Stimulated activated CD4-positive, alpha-beta T cell treated with anti-CD3 and anti-CD28 coated beads, Interleukin-2, amount 100 ng/mL, for 48 hours (primary cell): ENCODE data around the gene IL4I1.
"Not testable (repeated sequence)": the region's sequence is repeated elsewhere in the genome, so short reads cannot be mapped to it uniquely, and the experiment has no call there.

Experiments
- DNase-seq, 2 donors: peaks; one replicate each; pipeline ENCODE4 v3.0.0-alpha.2; 2020

The IL4I1 gene, protein sequence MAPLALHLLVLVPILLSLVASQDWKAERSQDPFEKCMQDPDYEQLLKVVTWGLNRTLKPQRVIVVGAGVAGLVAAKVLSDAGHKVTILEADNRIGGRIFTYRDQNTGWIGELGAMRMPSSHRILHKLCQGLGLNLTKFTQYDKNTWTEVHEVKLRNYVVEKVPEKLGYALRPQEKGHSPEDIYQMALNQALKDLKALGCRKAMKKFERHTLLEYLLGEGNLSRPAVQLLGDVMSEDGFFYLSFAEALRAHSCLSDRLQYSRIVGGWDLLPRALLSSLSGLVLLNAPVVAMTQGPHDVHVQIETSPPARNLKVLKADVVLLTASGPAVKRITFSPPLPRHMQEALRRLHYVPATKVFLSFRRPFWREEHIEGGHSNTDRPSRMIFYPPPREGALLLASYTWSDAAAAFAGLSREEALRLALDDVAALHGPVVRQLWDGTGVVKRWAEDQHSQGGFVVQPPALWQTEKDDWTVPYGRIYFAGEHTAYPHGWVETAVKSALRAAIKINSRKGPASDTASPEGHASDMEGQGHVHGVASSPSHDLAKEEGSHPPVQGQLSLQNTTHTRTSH

DNA sequence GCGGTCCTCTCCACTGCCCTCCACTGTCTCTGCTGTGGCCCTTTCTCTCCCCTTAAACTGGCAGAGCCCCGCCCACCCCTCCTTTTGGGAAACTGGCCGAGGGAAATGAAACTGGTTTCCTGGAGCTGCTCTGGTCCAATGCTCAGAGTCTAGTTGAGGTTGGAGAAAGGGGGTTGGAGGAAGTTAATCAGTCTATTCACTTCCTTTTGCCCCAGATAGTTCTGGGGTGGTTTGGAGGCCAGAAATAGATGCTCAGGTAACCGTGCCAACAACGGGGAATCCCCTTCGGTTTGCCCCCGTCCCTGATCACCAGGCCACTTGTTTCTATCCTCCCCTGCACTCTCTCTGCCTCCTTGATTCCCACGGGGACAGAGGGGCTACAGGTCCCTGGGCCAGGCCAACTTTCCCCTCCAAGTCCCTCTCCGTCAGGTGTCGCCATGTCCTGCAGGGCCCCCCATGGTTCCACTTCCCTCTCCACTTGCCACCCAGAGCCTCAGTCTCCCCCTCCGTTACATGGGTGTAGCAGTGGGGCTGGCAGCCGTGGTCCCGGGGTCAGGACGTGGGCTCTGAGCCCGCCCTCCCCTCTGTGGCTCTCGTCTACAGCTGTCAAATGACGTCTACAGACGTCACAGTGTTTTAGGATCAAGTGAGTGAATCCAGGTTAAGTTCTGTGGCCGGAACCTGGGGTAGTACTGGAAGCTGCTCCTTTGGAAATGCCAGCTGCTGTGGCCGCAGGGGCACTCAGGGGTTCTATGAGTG is at the start of gene IL4I1:
Gene IL4I1, minus strand, starts transcription at position 25 of the 759 bp plus-strand sequence. CDS start 727 bp downstream, outside the sequence.
- DNase-seq: peak; percentile 37 to 46

DNA sequence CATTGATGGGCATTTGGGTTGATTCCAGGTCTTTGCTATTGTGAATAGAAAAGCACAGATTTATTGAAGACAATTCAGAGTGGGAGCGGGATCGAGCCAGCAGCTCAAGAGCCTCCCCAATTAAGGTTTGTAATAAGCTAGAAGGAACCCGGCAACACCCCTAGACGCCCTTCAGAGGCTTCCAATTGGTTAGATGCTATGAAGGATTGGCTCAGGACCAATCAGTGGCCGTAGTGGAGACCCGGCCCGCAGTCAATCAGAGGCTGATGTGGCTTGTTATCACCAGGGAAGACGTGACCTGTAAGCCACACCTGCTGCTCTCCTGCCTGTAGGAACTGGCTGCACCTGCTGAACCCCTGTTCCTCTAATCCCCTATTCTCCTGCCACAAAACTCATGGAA is 49.7 kb upstream of the IL4I1 start:
- no peak for DNase-seq

DNA sequence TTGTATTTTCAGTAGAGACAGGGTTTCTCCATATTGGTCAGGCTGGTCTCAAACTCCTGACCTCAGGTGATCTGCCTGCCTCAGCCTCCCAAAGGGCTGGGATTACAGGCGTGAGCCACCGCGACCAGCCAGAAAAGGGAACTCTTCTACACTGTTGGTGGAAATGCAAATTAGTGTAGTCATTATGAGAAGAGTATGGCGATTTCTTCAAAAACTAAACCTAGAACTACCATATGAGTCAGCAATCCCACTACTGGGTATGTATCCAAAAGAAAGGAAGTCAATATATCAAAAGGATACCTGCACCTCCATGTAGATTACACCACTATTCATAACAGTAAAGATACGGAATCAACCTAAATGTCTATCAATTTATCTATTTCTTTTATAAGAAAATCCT is 47.9 kb upstream of the IL4I1 start:
- not testable (repeated sequence) for DNase-seq

DNA sequence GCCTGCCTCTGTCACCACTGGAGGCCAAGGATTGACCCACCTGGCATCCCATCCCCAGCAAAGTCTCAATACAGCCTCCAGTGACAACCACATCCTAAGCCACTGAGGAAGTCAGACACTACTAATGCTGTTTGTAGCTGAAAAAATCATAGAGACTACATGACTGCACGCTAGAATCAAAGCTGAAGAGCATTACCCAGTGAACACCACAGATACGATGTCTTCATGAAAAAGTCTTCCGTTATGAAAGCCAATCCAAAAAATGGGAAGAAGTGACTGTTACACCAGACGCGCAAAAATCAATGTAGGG is 43.8 kb upstream of the IL4I1 start:
- DNase-seq: no peak

DNA sequence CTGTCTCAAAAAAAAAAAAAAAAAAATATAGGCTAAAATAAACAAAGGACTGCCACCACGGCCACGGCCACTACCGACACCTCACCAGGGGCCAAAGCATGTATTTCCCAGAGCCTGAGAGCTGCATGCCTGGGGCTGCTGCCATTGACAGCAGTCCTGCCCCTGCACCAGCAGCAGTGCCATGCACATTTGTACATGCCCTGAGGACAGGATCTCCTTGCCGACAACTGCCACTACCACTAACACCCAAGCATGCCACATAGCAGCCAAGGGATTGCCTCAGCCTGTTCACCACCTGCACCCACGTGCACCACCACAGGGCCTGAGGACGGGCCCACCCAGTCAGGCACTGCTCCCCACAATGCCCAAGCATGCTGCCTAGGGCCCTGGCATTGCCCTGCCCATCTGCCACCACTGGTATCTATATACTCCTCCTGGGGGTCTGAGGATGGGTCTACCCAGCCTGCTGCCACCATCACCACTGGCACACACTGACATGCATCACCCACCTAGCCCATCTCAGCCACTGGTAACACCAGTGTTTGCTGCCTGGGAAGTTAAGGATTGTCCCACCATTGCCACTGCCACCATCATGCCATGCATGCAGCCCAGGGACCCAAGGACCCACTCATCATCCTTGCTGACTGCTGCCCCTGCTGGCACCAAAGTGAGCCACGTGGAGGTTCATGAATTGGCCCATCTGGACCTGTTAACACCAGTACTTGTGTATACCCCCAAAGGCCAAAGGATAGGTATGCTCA is 43.2 kb upstream of the IL4I1 start:
- no peak for DNase-seq

DNA sequence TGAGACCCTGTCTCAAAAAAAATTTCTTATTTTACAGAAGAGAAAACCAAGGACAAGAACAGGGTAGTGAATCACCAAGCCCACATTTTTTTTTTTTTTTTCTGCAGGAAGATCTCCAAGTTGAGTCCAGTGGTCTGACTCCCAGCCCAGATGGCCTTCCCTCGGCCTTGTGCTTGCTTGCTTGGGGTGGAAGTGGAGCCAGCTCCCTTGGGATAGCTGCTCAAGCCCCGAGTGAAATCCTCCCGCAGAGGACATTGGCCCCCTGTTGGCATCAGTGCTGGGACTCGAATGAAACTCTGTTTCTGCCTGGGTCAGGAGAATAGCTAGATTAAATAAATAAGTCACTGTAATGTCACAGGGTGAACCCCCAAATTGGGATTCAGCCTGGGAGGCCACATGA is 42.0 kb upstream of the IL4I1 start:
- DNase-seq: no peak

DNA sequence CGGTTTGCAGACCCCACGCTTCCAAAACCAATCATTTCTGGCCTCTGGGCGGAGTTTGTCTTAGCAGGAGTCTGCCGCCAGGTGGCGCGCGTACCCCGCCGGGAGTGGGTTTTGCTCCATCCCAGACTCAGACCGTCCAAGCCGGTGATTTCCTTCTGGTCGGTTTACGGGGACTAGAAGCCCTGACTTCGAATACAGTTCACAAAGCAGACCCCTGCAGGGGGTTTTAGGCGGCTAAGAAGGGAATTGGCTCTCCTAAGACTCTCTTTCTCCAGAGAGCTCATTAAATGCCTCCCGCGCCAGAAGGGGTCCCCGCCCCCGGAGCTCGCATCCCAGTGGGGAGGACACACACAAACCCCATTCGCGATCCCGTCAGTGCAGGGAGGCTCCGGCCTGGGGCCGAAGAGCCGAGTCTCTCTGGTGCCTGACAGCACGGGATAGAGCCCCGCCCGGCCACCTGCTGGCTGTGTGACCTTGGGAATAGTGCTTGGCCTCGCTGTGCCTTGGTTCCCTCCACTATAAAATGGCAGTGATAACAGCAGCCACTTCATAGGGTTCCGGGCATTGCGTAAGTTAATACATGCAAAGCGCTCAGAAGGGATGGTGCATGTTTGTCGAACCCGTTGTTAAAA is 41.2 kb upstream of the IL4I1 start:
- DNase-seq: peak; percentile 87 to 89

DNA sequence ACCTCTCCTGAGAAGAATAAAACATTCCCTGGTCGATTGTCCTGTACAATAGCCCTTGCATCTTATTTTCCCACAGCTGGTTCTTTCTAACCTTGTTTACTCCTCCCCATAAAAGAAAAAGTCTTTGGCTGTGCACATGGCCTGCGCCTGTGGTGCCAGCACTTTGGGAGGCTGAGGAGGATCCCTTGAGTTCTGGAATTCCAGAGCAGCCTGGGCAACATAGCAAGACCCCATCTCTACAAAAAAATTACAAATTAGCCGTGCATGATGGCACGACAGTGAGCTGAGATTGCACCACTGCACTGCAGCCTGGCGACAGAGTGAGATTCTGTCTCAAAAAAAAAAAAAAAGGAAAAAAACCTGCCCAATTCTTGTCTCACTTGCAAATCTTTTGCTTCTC is 39.9 kb upstream of the IL4I1 start:
- DNase-seq: no peak

DNA sequence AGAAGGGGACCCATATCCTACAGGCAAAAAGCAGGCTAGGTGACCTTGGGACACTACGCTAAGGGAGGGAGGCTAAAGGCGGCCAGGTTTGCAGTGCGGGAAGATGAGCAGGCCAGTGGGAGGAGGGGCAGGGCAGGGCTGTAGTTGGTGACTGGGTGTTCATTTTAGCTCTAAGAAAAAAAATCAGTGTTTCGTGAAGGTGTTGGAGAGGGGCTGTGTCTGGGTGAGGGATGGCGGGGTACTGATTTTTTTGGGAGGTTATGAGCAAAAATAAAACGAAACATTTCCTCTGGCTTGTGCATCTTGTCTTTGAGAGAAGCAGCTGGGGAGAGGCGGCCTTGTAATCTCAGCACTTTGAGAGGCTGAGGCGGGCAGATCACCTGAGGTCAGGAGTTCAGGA is 37.0 kb upstream of the IL4I1 start:
- no peak for DNase-seq

DNA sequence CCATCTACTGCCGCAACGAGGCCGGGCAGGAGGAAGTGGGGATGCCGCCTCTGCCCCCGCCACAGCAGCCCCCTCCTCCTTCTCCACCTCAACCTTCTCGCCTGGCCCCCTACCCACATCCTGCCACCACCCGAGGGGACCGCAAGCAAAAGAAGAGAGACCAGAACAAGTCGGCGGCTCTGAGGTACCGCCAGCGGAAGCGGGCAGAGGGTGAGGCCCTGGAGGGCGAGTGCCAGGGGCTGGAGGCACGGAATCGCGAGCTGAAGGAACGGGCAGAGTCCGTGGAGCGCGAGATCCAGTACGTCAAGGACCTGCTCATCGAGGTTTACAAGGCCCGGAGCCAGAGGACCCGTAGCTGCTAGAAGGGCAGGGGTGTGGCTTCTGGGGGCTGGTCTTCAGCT is 36.0 kb upstream of the IL4I1 start:
- DNase-seq: no peak

DNA sequence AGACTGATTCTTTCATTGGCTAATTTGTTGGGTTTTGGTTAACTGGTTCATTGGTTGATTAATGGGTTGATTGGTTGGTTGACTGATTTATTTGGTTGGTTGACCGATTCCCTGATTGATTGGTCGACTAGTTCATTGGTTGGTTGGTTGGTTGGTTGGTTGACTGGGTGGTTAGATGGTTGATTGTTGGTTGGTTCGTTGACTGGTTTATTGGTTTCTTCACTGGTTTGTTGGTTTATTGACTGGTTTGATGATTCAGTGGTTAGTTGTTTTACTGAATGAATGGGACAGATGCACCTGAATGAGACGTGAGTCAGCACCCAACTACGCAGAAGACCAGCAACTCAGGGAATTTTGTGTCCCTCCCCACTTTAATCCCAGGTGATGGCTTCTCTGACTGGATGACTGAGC is 35.4 kb upstream of the IL4I1 start:
- no peak for DNase-seq

DNA sequence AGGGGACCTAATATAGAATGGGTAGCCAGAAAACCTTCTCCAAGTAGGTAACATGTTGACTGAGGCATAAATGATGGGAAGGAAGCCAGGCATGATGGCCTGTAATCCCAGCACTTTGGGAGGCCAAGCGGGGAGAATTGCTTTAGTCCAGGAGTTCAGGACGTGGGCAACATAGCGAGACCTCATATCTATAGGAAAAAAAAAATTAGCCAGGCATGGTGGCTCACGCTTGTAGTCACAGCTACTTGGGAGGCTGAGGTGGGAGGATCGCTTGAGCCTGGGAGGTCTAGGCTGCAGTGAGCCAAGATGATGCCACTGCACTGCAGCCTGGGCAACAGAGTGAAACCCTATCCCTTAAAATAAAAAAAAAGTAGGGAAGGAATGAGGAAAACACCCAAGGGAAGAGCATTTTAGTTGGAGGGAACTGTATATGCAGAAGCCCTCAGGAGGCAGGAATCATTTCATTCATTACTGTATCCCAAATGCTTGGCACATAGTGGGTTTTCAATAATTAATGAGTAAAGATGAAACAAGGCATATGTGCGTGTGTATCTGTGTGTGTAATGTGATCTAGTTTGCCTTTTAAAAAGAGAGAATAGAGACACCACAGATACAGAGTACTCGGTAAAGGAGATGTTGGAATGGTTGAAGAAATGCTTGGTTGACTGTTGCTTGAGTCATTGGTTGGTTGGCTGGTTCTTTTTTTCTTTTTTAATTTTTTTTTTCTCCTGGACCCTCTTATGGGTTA is 34.8 kb upstream of the IL4I1 start:
- no peak for DNase-seq

DNA sequence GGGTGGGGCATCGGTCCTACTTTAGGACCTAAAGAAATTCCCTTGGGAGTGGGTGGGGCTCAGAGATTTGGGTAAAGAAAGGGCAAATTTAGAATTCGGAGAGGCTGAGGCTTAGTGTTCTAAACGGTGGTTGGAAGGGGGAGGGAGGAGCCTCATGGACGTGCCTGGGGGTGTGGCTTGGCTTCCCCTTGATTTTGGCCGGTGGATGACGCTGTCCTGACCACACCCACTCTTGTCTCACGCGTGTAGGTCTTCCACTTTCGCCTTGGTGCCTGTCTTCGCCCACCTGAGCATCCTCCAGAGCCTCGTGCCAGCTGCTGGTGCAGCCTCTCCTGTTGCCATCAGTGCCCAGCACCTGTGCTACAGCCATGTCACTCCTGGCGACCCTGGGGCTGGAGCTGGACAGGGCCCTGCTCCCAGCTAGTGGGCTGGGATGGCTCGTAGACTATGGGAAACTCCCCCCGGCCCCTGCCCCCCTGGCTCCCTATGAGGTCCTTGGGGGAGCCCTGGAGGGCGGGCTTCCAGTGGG is 33.9 kb upstream of the IL4I1 start:
- DNase-seq: no peak

DNA sequence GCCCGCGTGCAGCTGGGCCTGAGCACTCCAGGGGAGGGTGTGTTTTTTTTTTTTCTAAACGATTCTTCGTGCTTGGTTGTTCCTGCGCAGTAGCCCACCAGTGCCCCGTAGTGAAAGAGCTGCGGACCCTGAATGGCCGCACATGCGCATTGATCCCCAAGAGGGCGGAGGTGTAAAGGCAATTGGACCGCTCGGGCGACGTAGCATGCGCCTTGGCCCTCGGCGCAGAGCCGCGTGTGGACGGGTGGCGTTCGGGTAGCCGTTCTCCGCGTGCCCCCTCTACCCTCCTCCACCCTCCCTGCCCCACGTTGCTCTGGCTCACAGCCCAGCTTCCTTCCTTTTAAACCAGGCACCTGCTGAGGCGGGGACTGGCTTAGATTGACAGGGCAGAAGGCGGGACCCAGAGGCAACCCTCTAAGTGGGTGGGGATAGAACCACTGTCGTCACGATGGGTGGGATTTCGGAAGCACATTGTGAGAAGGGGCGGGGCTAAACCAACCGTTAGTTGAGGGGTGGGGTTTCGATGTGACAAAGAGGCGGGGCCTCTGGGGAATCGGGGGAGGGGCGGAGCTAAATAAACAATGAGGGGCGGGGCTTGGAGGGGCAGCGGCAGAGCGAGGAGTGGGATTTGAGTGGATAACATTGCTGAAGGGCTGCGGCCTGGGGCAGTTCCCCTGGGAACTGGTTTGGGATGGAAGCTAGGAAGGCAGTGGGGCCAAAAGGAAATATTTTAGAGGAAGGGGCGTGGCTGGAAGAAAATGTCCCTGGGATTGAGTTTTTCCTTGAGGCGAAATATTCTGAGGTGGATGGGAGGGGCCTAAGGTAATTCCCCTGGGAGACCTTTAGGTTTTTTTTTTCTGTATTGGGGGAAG is 33.2 kb upstream of the IL4I1 start:
- peak; percentile 90 to 93 for DNase-seq

DNA sequence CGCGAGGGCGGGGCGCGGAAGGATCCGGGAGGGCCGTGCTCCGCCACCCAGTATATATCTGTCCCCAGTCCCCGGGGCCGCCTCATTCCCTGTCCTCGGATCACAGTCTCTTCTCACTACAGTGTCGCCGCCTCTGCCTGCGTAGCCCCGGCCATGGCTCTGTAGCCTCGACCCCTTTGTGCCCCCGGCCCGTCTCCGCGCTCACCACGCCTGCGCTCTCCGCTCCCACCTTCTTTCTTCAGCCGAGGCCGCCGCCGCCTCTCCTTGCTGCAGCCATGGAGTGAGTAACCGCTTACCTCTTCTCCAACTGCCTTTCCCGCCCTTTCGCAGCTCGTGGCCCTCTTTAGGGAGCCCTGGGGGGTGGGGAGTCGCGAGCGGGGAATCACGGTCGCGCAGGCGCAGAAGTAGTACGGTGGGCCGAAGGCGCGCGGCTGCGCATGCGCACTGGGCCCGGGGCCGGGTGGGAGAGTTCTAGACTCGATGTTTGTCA is 32.5 kb upstream of the IL4I1 start, which contains the start of the genes ATF5 and NUP62:
Gene ATF5, plus strand, starts transcription at position 85 of the 490 bp plus-strand sequence. CDS start 1,646 bp downstream, outside the sequence.
Gene NUP62, minus strand, starts transcription at position 384 of the 490 bp plus-strand sequence. CDS start 19,697 bp downstream, outside the sequence.
- DNase-seq: peak; percentile 93 to 96

DNA sequence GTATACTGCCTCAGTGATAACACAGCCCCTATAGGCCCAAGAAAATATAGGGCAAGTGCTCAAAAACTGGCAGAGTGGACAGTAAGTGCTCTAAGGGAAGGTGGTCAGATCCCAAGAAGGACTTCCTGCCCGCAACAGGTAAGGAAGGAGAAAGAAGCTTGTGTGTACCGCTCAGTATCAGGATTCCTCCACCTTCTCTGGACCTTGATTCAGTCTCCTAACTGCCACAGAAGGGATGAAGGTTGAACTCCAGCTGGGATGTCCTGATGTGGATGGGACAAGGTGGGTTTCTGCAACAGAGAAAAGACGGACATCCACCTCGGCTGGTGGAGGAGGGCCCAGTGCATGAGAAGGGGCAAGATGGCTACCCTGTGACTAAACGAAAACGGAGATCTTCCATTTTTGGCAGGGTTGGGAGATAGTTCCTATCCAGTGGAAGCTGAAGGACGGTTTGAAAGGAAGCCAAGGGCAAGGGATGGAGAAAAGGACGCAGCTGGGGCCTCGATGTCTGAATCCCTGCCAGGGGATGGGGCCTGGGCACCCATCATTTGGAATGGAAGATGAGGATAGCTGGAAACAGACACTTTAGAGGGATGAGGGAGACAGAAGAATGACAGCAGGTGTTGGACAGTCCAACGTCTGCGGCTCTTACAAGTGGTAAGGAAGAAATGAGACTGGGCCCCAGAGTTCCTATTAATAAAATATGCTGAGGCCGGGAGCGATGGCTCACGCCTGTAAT is 31.0 kb upstream of the IL4I1 start:
- DNase-seq: no peak

DNA sequence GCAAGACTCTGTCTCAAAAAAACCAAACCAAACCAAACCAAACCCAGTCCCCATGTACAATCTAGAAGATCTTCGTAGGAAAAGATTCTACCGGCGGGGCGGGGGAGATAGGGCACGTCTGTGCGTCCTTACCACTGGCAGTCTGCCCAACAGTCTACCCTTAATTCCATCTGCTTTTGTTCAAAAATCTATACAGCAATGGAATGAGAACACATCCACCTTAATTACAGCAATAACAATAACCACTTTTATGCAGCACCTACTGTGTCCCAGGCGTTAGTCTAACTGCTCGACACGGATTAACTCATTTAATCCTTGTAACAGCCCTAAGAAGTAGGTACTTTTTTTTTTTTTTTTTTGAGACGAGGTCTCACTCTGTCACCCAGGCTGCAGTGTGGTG is 29.8 kb upstream of the IL4I1 start:
- DNase-seq: no peak

DNA sequence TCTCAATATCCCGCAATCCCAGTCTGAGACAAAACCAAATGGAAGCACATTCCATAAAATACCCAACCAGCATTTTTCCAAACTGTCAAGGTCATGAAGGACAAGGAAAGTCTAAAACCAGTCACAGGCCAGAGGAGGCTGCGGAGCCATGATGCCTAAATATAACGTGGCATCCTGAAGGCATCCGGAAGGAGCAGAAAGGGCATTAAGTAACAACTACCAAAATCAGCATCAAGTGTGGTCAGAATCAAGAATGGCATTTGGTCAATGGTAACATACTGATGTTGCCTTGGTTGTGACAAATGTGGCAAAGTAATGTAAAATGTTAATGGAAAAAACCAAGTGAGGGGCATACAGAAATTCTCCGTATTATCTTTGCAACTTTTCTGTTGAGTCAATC is 28.8 kb upstream of the IL4I1 start:
- no peak for DNase-seq

DNA sequence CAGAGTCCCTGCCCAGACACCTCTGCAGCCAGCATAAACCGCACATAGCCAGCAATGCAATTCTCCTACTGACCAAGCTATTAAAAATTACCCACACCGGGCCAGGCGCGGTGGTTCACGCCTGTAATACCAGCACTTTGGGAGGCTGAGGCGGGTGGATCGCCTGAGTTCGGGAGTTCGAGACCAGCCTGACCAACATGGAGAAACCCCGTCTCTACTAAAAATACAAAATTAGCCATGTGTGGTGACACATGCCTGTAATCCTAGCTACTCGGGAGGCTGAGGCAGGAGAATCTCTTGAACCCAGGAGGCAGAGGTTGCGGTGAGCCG is 28.2 kb upstream of the IL4I1 start:
- not testable (repeated sequence) for DNase-seq
